ENCODE results near the gene SLC30A7.

Gene SLC30A7

DNA sequence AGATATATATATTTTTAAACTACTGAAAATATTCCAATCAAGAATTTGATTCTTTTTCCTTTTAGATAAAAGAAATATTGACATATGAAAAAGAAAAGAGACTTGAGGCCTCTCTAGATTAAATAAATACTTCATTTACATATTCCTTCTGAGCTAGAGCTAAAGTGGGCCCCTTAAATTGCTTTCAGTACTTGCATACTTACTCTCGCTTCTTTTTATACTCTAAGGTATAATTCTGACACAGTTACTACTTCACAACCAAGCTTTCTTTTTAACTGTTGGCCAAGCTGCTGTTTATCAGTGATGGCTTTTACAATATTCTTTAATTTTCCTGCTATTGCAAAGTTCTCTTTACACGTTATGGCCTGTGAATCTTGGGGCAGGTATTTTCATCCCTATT, 25.9 kb upstream of the SLC30A7 start (continued):
- TF ChIP-seq GLIS3 (CRISPR knock-in tag; IDR thresholded peaks at IDR 0.05): no peak

GRCh38 chr1:100874433-100874832, 21.5 kb upstream of the SLC30A7 start:
- ATAC-seq: no peak
- TF ChIP-seq ZNF8 (CRISPR knock-in tag; IDR thresholded peaks at IDR 0.05) (no peak), GLIS3 (CRISPR knock-in tag; IDR thresholded peaks at IDR 0.05) (no peak), ZC3H10 (CRISPR knock-in tag; IDR thresholded peaks at IDR 0.05) (no peak), BACH2 (CRISPR knock-in tag; IDR thresholded peaks at IDR 0.05; ENCODE audit: borderline replicate concordance) (no peak), TOX (CRISPR knock-in tag; IDR thresholded peaks at IDR 0.05; ENCODE audit: borderline replicate concordance) (no peak), ZNF565 (CRISPR knock-in tag; conservative IDR thresholded peaks at IDR 0.05; ENCODE audit: low read depth) (no peak), CSDC2 (CRISPR knock-in tag; IDR thresholded peaks at IDR 0.05) (no peak), ARNTL (CRISPR knock-in tag; IDR thresholded peaks at IDR 0.05; ENCODE audit: borderline replicate concordance, low read depth) (no peak), ISL1 (CRISPR knock-in tag; IDR thresholded peaks at IDR 0.05) (no peak), OSR1 (CRISPR knock-in tag; IDR thresholded peaks at IDR 0.05) (no peak), ZFP30 (CRISPR knock-in tag; IDR thresholded peaks at IDR 0.05) (no peak), PATZ1 (CRISPR knock-in tag; IDR thresholded peaks at IDR 0.05; ENCODE audit: borderline replicate concordance) (no peak), PPARA (CRISPR knock-in tag; IDR thresholded peaks at IDR 0.05; ENCODE audit: borderline replicate concordance) (no peak), RARB (CRISPR knock-in tag; IDR thresholded peaks at IDR 0.05) (no peak), SNAI2 (CRISPR knock-in tag; IDR thresholded peaks at IDR 0.05) (no peak), TCF4 (CRISPR knock-in tag; IDR thresholded peaks at IDR 0.05; ENCODE audit: borderline replicate concordance) (no peak), ZNF70 (CRISPR knock-in tag; IDR thresholded peaks at IDR 0.05) (no peak)
- TF ChIP-seq, protein P1, sequence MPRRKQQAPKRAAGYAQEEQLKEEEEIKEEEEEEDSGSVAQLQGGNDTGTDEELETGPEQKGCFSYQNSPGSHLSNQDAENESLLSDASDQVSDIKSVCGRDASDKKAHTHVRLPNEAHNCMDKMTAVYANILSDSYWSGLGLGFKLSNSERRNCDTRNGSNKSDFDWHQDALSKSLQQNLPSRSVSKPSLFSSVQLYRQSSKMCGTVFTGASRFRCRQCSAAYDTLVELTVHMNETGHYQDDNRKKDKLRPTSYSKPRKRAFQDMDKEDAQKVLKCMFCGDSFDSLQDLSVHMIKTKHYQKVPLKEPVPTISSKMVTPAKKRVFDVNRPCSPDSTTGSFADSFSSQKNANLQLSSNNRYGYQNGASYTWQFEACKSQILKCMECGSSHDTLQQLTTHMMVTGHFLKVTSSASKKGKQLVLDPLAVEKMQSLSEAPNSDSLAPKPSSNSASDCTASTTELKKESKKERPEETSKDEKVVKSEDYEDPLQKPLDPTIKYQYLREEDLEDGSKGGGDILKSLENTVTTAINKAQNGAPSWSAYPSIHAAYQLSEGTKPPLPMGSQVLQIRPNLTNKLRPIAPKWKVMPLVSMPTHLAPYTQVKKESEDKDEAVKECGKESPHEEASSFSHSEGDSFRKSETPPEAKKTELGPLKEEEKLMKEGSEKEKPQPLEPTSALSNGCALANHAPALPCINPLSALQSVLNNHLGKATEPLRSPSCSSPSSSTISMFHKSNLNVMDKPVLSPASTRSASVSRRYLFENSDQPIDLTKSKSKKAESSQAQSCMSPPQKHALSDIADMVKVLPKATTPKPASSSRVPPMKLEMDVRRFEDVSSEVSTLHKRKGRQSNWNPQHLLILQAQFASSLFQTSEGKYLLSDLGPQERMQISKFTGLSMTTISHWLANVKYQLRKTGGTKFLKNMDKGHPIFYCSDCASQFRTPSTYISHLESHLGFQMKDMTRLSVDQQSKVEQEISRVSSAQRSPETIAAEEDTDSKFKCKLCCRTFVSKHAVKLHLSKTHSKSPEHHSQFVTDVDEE (CRISPR knock-in tag; IDR thresholded peaks at IDR 0.05): no peak
- TF ChIP-seq, protein P2, sequence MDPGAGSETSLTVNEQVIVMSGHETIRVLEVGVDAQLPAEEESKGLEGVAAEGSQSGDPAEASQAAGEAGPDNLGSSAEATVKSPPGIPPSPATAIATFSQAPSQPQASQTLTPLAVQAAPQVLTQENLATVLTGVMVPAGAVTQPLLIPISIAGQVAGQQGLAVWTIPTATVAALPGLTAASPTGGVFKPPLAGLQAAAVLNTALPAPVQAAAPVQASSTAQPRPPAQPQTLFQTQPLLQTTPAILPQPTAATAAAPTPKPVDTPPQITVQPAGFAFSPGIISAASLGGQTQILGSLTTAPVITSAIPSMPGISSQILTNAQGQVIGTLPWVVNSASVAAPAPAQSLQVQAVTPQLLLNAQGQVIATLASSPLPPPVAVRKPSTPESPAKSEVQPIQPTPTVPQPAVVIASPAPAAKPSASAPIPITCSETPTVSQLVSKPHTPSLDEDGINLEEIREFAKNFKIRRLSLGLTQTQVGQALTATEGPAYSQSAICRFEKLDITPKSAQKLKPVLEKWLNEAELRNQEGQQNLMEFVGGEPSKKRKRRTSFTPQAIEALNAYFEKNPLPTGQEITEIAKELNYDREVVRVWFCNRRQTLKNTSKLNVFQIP (CRISPR knock-in tag; IDR thresholded peaks at IDR 0.05; ENCODE audit: borderline replicate concordance, low read depth): no peak
- TF ChIP-seq, protein P3, sequence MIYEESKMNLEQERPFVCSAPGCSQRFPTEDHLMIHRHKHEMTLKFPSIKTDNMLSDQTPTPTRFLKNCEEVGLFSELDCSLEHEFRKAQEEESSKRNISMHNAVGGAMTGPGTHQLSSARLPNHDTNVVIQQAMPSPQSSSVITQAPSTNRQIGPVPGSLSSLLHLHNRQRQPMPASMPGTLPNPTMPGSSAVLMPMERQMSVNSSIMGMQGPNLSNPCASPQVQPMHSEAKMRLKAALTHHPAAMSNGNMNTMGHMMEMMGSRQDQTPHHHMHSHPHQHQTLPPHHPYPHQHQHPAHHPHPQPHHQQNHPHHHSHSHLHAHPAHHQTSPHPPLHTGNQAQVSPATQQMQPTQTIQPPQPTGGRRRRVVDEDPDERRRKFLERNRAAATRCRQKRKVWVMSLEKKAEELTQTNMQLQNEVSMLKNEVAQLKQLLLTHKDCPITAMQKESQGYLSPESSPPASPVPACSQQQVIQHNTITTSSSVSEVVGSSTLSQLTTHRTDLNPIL (CRISPR knock-in tag; IDR thresholded peaks at IDR 0.05; ENCODE audit: low read depth): no peak

DNA sequence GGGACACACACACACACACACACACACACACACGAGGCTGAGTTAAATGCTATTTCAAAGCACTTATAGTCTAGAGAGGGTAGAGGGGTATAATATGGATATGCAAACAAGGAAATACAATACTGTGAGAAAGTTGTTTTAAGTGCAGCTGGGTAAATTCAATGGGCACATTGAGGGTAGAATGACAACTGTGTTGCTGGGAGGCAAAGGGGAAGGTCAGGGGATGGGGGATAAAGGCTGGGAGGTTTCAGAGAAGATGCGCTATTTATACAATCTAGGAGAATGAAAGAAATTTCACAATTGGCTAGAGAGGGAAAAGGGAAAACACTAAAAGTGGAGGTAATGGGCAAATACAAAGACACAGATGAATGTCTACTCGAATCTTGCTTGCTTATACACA, 20.7 kb upstream of the SLC30A7 start:
- TF ChIP-seq TCF4 (CRISPR knock-in tag; IDR thresholded peaks at IDR 0.05; ENCODE audit: borderline replicate concordance) (no peak), ZNF8 (CRISPR knock-in tag; IDR thresholded peaks at IDR 0.05) (no peak), ZFP3 (CRISPR knock-in tag; IDR thresholded peaks at IDR 0.05) (no peak)
- no peak for ATAC-seq

DNA sequence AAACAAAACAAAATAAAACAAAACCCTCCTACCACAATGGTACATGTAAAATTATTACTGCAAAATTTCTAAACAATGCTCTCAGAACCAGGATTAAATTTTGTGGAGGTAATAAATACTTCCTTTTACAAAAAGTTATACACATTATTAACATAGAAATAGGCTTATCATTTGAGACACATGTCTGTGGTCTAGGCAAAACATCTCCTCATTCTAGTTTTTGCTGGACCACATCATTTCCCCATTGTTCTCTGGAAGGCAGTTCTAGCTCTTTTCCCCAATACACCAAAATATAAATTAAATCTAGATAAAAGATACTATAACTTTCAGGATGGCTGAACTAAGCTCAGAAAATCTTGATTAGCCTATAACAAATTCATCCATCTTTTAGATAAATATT, 19.6 kb upstream of the SLC30A7 start:
- no peak for ATAC-seq
- TF ChIP-seq ZFP3 (CRISPR knock-in tag; IDR thresholded peaks at IDR 0.05): no peak
- no peak for TF ChIP-seq PATZ1 (CRISPR knock-in tag; IDR thresholded peaks at IDR 0.05; ENCODE audit: borderline replicate concordance)
- no peak for TF ChIP-seq TOX (CRISPR knock-in tag; IDR thresholded peaks at IDR 0.05; ENCODE audit: borderline replicate concordance)
- no peak for TF ChIP-seq TCF4 (CRISPR knock-in tag; IDR thresholded peaks at IDR 0.05; ENCODE audit: borderline replicate concordance)
- TF ChIP-seq, protein P3 (CRISPR knock-in tag; IDR thresholded peaks at IDR 0.05; ENCODE audit: low read depth): no peak
- TF ChIP-seq, protein P2 (CRISPR knock-in tag; IDR thresholded peaks at IDR 0.05; ENCODE audit: borderline replicate concordance, low read depth): no peak
